Nucleus accumbens (tissue), 56 donors: ENCODE measurements around the gene TSC22D1.
"Not testable (repeated sequence)": the region's sequence is repeated elsewhere in the genome, so short reads cannot be mapped to it uniquely, and the experiment has no call there.

Experiments used
- DNase-seq, 56 donors: peaks; one replicate each; lab custom pipeline; 2025; lab: John Stamatoyannopoulos, UW

The TSC22D1 gene

GRCh38 chr13:44458313-44458975, 117.7 kb downstream of the TSC22D1 start:
- peak in 2 of 56 donors; percentile 11 to 17 for DNase-seq

GRCh38 chr13:44456212-44456611, 119.9 kb downstream of the TSC22D1 start:
- not testable (repeated sequence) for DNase-seq

DNA sequence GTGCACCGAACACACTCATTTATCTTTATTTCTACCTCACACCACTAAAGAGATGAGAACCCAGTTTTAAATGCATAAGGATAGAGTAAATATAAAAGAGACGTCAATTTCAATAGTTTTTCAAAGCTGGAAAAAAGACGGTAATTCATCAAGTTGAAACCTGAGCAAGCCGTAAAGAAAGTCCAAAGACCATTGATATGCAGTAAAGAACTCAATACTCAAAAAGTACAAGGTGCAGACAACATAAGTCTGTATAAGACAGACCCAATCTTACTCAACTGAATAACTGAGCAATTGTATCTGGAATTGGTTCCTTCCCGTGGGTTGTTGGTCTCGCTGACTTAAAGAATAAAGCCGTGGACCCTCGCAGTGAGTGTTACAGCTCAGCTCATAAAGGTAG, 120.4 kb downstream of the TSC22D1 start:
- no peak for DNase-seq

DNA sequence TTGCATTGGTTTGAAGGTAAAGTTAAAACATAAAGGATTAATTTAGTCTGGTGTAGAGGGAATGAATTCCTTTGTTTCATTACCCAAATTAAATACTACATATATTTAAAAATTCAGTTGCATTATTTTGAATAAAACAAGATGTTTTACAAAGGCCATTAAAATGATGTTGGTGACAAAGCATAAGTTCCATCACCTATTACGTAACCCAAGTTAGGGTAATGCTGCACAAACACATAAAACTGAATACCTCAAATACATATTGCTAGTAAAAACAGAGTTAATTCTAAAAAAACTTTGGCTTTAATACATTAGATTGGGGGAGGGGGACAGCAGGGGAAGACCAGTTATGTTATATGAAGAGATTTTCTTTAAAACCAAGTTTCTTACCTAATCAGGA, 122.2 kb downstream of the TSC22D1 start:
- no peak for DNase-seq

- no peak for DNase-seq
Measured at GRCh38 chr13:44453069-44453468, 123.1 kb downstream of the TSC22D1 start.

DNA sequence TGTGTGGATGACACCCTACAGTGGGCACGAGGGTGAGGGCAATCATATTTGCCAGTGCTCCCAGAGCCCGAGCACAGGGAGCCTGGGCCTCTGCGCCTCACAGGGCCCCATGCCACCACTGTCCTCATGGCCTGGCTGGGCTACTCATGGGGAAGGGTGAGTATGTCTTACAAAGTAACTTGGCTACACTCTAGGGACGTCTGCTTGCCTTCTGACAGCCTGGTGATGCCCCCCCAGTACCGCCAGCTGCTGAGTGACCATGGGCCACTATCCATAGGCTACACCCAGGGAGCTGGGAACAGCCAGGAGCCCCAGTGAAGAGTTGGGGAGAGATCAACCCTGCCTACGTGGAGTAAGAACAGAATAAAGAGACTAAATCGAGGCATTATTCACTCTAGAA, 123.7 kb downstream of the TSC22D1 start:
- DNase-seq = no peak

DNA sequence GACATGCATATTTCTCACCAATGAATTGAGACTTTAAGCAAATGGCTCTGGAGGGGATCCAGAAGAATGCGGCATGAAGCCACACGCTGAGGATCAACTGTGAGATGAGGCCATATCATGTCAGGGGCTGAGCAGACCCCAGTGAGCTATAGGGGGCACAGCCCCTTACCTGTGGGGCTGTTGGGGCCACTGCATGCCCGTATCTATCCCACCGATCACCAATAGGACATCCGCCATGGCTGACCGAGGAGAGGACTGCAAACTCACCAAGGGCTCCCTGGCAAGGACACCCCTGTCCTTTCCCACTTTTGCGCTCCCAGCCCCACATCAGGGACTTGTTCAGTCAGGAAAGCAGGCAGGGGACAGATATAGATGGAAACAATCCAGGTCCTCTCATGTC, 124.5 kb downstream of the TSC22D1 start:
- DNase-seq = no peak

DNA sequence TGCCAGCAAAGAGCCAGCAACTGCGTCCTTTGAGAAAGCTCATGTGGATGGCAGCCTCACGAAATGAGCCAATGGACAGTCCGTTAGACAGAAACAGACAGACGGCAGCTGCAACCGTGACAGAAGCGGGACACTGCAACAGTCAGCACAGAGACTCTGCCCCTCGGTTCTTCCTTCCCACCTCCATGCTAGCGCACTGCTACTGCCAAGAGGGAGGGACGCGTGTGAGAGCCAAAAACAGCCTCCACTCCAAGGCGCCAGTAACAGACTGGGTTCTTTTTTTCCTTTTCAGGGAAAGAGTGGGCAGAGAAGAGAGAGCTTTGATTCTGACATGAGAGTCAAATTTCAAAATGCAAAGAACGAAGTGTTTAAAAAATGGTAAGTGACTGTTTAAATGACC, 125.0 kb downstream of the TSC22D1 start:
- DNase-seq = peak in 11 of 56 donors; percentile 9 to 44 (median 23)

GRCh38 chr13:44449999-44450821, 125.9 kb downstream of the TSC22D1 start:
- DNase-seq = no peak

GRCh38 chr13:44448875-44449274, 127.3 kb downstream of the TSC22D1 start:
- DNase-seq = no peak

- DNase-seq = no peak
Measured at GRCh38 chr13:44448373-44448772, 127.8 kb downstream of the TSC22D1 start.

DNA sequence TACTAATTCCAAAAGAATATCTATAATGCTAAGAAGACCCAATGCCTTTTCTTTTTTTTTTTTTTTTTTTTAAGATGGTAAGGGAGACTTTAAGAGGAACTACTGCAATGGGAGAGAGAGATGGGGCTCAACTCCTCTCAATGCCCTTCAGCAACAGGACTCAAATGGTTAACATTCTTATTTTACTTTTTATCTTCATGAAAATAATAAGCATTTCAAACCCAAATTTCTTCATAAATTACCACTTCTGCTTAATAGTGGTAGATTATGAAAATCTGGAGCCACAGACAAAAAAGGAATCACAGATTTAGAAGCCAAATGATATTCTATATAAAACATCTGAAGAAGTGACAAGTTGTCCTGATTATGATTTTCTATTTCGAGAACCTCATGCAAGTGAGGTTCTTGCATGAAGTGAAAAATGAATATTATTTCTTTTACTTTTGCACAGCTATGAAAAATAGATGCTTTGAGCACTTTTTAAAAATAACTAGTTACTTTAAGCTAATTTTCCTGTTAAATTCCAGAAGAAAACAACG, 128.3 kb downstream of the TSC22D1 start:
- DNase-seq = no peak

- DNase-seq = no peak
Measured at GRCh38 chr13:44440046-44440608, 136.0 kb downstream of the TSC22D1 start.

- no peak for DNase-seq
Measured at GRCh38 chr13:44439452-44440024, 136.6 kb downstream of the TSC22D1 start.

- DNase-seq = no peak
Measured at GRCh38 chr13:44438234-44438579, 137.9 kb downstream of the TSC22D1 start.

GRCh38 chr13:44437356-44438233, 138.5 kb downstream of the TSC22D1 start:
- no peak for DNase-seq

GRCh38 chr13:44436589-44437337, 139.4 kb downstream of the TSC22D1 start:
- peak; percentile 69 to 98 (median 95) for DNase-seq

DNA sequence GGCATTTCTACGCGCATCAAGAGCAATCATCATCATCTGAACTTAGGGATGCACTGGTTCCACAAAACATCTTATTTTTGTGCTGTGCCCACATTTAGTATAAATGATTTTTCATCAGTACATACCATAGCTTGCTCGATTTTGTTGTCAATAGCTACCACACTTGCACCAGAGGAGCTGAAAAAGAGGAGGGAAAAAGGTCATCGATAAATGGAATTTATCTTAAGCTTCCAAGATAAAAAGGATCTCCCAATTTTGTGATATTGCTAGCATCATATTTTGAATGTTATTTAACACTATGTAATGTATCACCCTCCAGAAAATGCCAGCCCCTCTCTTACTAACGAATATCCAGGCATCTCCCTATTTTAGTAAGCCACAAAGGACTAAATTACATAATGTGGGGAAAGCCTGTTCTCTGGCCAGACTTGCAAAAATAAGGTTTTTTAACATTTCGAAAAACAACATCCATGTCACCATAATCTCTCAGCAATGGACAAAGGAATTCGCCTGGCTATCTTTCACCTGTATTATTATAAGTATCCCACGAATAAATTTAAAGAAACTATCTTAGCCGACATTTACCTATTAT, 140.1 kb downstream of the TSC22D1 start:
- DNase-seq = no peak
